HepG2 (cell line): Measurements from ENCODE around the gene BIN1. TPM values are rescaled to one million over a fixed set of nuclear protein-coding genes. Genes with fewer than 3 reads are reported as not detected.

Experiments used
- ATAC-seq: fragments of 200-7000 bp; cut with Tn5 transposase; 3 replicates; pipeline ENCODE4 v1.9.1; 2020; ENCODE audit warnings: mild to moderate bottlenecking, moderate library complexity
- BruUV-seq: library from RNA; stranded (reverse); fragments of 400-500 nt; replicated peaks from 2 replicates; lab custom pipeline; 2021; lab: Mats Ljungman, UMichigan
- CTCF ChIA-PET: fragments of 300-600 bp; formaldehyde crosslinking; extraction: SDS; loops from one replicate; lab custom pipeline; 2021; ENCODE audit warnings: low total read pairs, inconsistent platforms, low intra/inter-chr PET ratio; lab: Yijun Ruan, JAX
- POLR2A ChIA-PET: fragments of 350-600 bp; sonication (Branson Sonifier 250); formaldehyde crosslinking; loops from one replicate; lab custom pipeline; 2020; ENCODE audit warnings: antibody characterized with exemption, inconsistent platforms; lab: Yijun Ruan, JAX
- DNase-seq: peaks from one replicate; pipeline ENCODE4 v3.0.0-alpha.2; 2015; ENCODE audit warnings: low spot score
- FAIRE-seq: peaks from 3 replicates; lab custom pipeline; 2011; peaks lifted over from hg19 to GRCh38; lab: Jason Lieb, UNC
- H2AFZ ChIP-seq: one replicate; pipeline ENCODE4 v1.6.1; 2011; ENCODE audit warnings: low read length, inconsistent platforms
- H3K27ac ChIP-seq: fragments of 300-600 bp; 3 replicates; pipeline ENCODE4 v1.8.0; 2011; ENCODE audit warnings: mixed run types, mild to moderate bottlenecking, mixed read lengths, low read length, inconsistent platforms; ENCODE audit not compliant: insufficient read depth; ENCODE audit errors: extremely low read length
- H3K27me3 ChIP-seq, 2 experiments: fragments of 200-600 bp in 1 of 2; 2 replicates in 1 of 2; 3 replicates in 1 of 2; pipeline versions ENCODE4 v1.6.0 to v1.8.0; 2011; ENCODE audit warnings: low read length in 2 of 2, mild to moderate bottlenecking in 2 of 2, moderate library complexity in 2 of 2, inconsistent platforms in 1 of 2; ENCODE audit not compliant: insufficient read depth in 2 of 2, control insufficient read depth in 1 of 2
- H3K36me3 ChIP-seq, 2 experiments: fragments of 200-600 bp in 1 of 2; replicated peaks in 1 of 2; 2 replicates in 1 of 2; 3 replicates in 1 of 2; pipeline versions ENCODE4 v1.5.1 to v1.8.0; 2011; ENCODE audit warnings: low read length in 2 of 2, inconsistent platforms in 1 of 2; ENCODE audit not compliant: insufficient read depth in 2 of 2, control insufficient read depth in 1 of 2
- H3K4me1 ChIP-seq: 2 replicates; pipeline ENCODE4 v1.5.1; 2012; ENCODE audit warnings: low read length, inconsistent platforms; ENCODE audit not compliant: insufficient read depth
- H3K4me2 ChIP-seq: 2 replicates; pipeline ENCODE4 v1.6.0; 2011; ENCODE audit warnings: low read depth, low read length, inconsistent platforms
- H3K4me3 ChIP-seq, 3 experiments: fragments of 200-600 bp in 1 of 3; sonication (generic), shearing (Covaris generic) in 1 of 3; replicated peaks in 1 of 3; 2 replicates each; pipeline ENCODE4 v1.5.1; 2011 to 2016; ENCODE audit warnings: low read length in 3 of 3, inconsistent platforms in 2 of 3, low read depth in 2 of 3, mild to moderate bottlenecking in 2 of 3, control low read depth in 1 of 3, mixed read lengths in 1 of 3; ENCODE audit not compliant: insufficient read depth in 1 of 3
- H3K79me2 ChIP-seq: one replicate; pipeline ENCODE4 v1.6.1; 2011; ENCODE audit warnings: low read length, inconsistent platforms; ENCODE audit not compliant: insufficient read depth
- H3K9ac ChIP-seq: 2 replicates; pipeline ENCODE4 v1.6.0; 2011; ENCODE audit warnings: mild to moderate bottlenecking, low read depth, low read length, inconsistent platforms; ENCODE audit not compliant: insufficient read depth
- H3K9me3 ChIP-seq: 2 replicates; pipeline ENCODE4 v1.5.1; 2012; ENCODE audit warnings: mild to moderate bottlenecking, low read length
- H4K20me1 ChIP-seq: 2 replicates; pipeline ENCODE4 v1.6.0; 2011; ENCODE audit warnings: inconsistent platforms, mild to moderate bottlenecking, low read length, moderate library complexity; ENCODE audit not compliant: insufficient read depth
- AKNA ChIP-seq: sonication (generic); formaldehyde crosslinking; IDR thresholded peaks from 2 replicates; pipeline ENCODE4 v1.4.0; 2020; ENCODE audit warnings: missing genetic modification reagents, borderline replicate concordance
- CC2D1A ChIP-seq: sonication (generic); formaldehyde crosslinking; IDR thresholded peaks from 2 replicates; pipeline ENCODE4 v1.8.1; 2023; ENCODE audit warnings: mild to moderate bottlenecking, missing genetic modification reagents
- E2F5 ChIP-seq: sonication (generic); formaldehyde crosslinking; conservative IDR thresholded peaks from 2 replicates; pipeline ENCODE4 v1.4.0; 2020; ENCODE audit warnings: missing genetic modification reagents
- HMG20A ChIP-seq: IDR thresholded peaks from 2 replicates; pipeline ENCODE4 v1.6.1; 2016; ENCODE audit warnings: borderline replicate concordance
- JUNB ChIP-seq: sonication (generic); formaldehyde crosslinking; IDR thresholded peaks from 2 replicates; pipeline ENCODE4 v1.8.0; 2022; ENCODE audit warnings: missing genetic modification reagents, mild to moderate bottlenecking, borderline replicate concordance
- MBNL3 ChIP-seq: fragments of 250-450 bp; sonication (Bioruptor Pico); conservative IDR thresholded peaks from 2 replicates; pipeline ENCODE4 v1.8.0; 2022; ENCODE audit warnings: mild to moderate bottlenecking, inconsistent platforms
- POLR2G ChIP-seq: fragments of 200-400 bp; formaldehyde crosslinking; IDR thresholded peaks from 2 replicates; pipeline ENCODE4 v1.6.1; 2018; ENCODE audit warnings: mild to moderate bottlenecking, low read depth, low read length, moderate library complexity
- RNF2 ChIP-seq: fragments of 450-650 bp; conservative IDR thresholded peaks from 2 replicates; pipeline ENCODE4 v1.6.1; 2016; ENCODE audit warnings: low read depth
- SATB2 ChIP-seq: sonication (generic); formaldehyde crosslinking; IDR thresholded peaks from 2 replicates; pipeline ENCODE4 v1.5.0; 2020; ENCODE audit warnings: missing genetic modification reagents
- SETDB1 ChIP-seq: sonication (generic); formaldehyde crosslinking; IDR thresholded peaks from 2 replicates; pipeline ENCODE4 v1.5.1; 2020; ENCODE audit warnings: missing genetic modification reagents, mild to moderate bottlenecking, borderline replicate concordance
- SKIL ChIP-seq: sonication (generic); formaldehyde crosslinking; IDR thresholded peaks from 2 replicates; pipeline ENCODE4 v1.8.0; 2022; ENCODE audit warnings: missing genetic modification reagents, mild to moderate bottlenecking, moderate library complexity, borderline replicate concordance
- STAT5B ChIP-seq: sonication (generic); formaldehyde crosslinking; IDR thresholded peaks from 2 replicates; pipeline ENCODE4 v1.4.0; 2020; ENCODE audit warnings: missing genetic modification reagents
- ZNF280B ChIP-seq: sonication (generic); formaldehyde crosslinking; IDR thresholded peaks from 2 replicates; pipeline ENCODE4 v1.5.0; 2020; ENCODE audit warnings: missing genetic modification reagents, mild to moderate bottlenecking, borderline replicate concordance
- WGBS: methylation state at CpG from one replicate; pipeline ENCODE4 v1.1.6; 2017; ENCODE audit warnings: low lambda C conversion rate; 5-methylcytosine and 5-hydroxymethylcytosine counted together
- in situ Hi-C: cut with HindIII; loops from 2 replicates; pipeline ENCODE4 v1.10.0; 2017; ENCODE audit warnings: low pct_unique_long_range_greater_than_20kb; ENCODE audit not compliant: extremely low pct_ligation_motif_present
- intact Hi-C: fragments of 100-400 bp; cut with micrococcal nuclease; formaldehyde crosslinking; loops from one replicate; pipeline ENCODE4 v1.10.0; 2022; ENCODE audit not compliant: unreplicated experiment
- polyA plus RNA-seq, 8 experiments: library from polyadenylated mRNA; depleted of rRNA in 3 of 8; stranded (reverse) in 7 of 8; unstranded in 1 of 8; fragments of >200 nt; fragmentation: Illumina TruSeq in 4 of 8; extraction: Trizol in 4 of 8; gene quantifications; 2 replicates each; pipeline versions ENCODE4 v1.2.1 to v1.2.3, GENCODE V29; 2011 to 2016; ENCODE audit warnings: low read depth in 4 of 8, missing spikeins in 1 of 8, mixed read lengths in 1 of 8; ENCODE audit not compliant: insufficient read depth in 1 of 8
- total RNA-seq, 5 experiments: library from RNA; depleted of rRNA; stranded (reverse); fragments of >200 nt; fragmentation: Illumina TruSeq; extraction: Trizol; gene quantifications; 2 replicates each; pipeline ENCODE4 v1.2.3, GENCODE V29; 2016; ENCODE audit warnings: low read depth in 1 of 5

Gene BIN1
- total and polyA plus RNA-seq, 2 of the 13 experiments (the other 11 are each of a cell fraction or from before 2014, with no cell fraction given): 0.93 to 1.2 TPM

- TF ChIP-seq SKIL (CRISPR knock-in tag) (no peak), ZNF280B (CRISPR knock-in tag) (no peak), SETDB1 (no peak), RNF2 (no peak), HMG20A (no peak), JUNB (CRISPR knock-in tag) (no peak), CC2D1A (no peak), STAT5B (CRISPR knock-in tag) (no peak)
These were observed 48.2 kb upstream of the BIN1 start (continued) for GRCh38 chr2:127155028-127155581.

- no peak overlapping the region for H2AFZ ChIP-seq
- FAIRE-seq: no peak
- H3K4me3 ChIP-seq: no peak overlapping the region
- no peak overlapping the region for H3K27ac ChIP-seq
- no peaks in the 10 kb centered on the region for H4K20me1 ChIP-seq
- ATAC-seq: no peak
- no peaks in the 10 kb centered on the region for H3K36me3 ChIP-seq
- ChIA-PET CTCF (no interaction called here), POLR2A (no interaction called here)
- H3K79me2 ChIP-seq: no peaks in the 10 kb centered on the region
- intact Hi-C loops: no loop called here
- H3K9me3 ChIP-seq: peaks cover 9% of the 10 kb centered on the region
- in situ Hi-C loops: no loop called here
- H3K27me3 ChIP-seq: peaks cover 0 to 21% of the 10 kb centered on the region in 2 experiments; a peak in 2 of 5 replicates
- no peak overlapping the region for H3K9ac ChIP-seq
- no peak overlapping the region for H3K4me2 ChIP-seq
- WGBS: 16% methylated on average over 4 of the region's 4 CpGs
- no TSS peak for BruUV-seq
- H3K4me1 ChIP-seq: no peaks in the 10 kb centered on the region
- no peak for DNase-seq
- no peak for TF ChIP-seq MBNL3 (CRISPR knock-in tag)
- TF ChIP-seq SATB2 (CRISPR knock-in tag): no peak
- no peak for TF ChIP-seq E2F5 (CRISPR knock-in tag)
- no peak for TF ChIP-seq AKNA (CRISPR knock-in tag)
- no peak for TF ChIP-seq POLR2G
These were observed 47.4 kb upstream of the BIN1 start for GRCh38 chr2:127154396-127154795.
